HUES64 (cell line): ENCODE measurements around the gene CACNG8.

Experiments used
- H3K27ac ChIP-seq: 2 replicates; pipeline ENCODE4 v1.7.0; 2013; ENCODE audit warnings: low read depth, low read length, inconsistent platforms
- H3K27me3 ChIP-seq: 2 replicates; pipeline ENCODE4 v1.6.1; 2013; ENCODE audit warnings: mild to moderate bottlenecking, low read length; ENCODE audit not compliant: insufficient read depth
- H3K36me3 ChIP-seq: 2 replicates; pipeline ENCODE4 v1.6.1; 2013; ENCODE audit warnings: mild to moderate bottlenecking, low read length; ENCODE audit not compliant: insufficient read depth
- H3K4me1 ChIP-seq: 2 replicates; pipeline ENCODE4 v1.6.1; 2013; ENCODE audit warnings: mild to moderate bottlenecking, low read length, moderate library complexity; ENCODE audit not compliant: insufficient read depth
- H3K4me3 ChIP-seq: 2 replicates; pipeline ENCODE4 v1.5.1; 2013; ENCODE audit warnings: mild to moderate bottlenecking, low read length, moderate library complexity
- H3K9ac ChIP-seq: 2 replicates; pipeline ENCODE4 v1.6.1; 2013; ENCODE audit warnings: mild to moderate bottlenecking, low read depth, low read length
- H3K9me3 ChIP-seq: 2 replicates; pipeline ENCODE4 v1.6.1; 2013; ENCODE audit warnings: low read depth, low read length; ENCODE audit not compliant: insufficient read depth
- WGBS: fragments of 150-250, 120-280 bp; methylation state at CpG from one replicate; pipeline ENCODE4 v1.1.7; 2013; ENCODE audit warnings: missing lambda C conversion rate; 5-methylcytosine and 5-hydroxymethylcytosine counted together

Gene CACNG8

DNA sequence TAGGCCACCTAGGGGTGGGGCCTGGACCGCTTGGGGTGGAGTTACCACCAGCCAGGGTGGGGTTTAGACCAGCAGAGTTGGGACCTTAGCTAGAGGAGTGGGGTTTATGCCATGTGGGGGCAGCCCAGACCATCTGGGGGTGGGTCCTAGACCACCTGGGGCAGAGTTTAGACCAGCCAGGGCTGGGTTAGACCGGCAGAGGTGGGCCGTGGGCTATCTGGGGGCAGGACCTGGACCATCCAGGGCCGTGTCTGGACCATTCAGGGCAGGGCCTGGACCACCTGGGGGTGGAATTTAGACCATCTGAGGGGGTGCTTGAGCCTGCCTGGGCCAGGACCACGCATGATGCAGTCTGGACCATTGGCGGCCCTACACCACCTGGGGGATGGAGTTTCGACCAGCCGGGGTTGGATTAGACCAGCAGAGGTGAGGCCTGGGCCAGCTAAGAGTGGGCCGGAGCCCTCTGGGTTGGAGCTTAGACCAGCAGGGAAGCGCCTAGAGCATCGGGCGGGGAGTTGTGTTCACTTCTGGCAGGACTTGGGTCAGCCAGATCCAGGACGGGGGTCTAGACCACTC lies 18.7 kb downstream of the CACNG8 start:
- Histone ChIP-seq H3K4me1 (peaks cover 4% of the 10 kb centered on the region; the same call in 1 of the 2 replicates), H3K36me3 (no peaks in the 10 kb centered on the region), H3K9ac (no peak overlapping the region; the same call in 1 of the 2 replicates), H3K27ac (no peak overlapping the region; the same call in 1 of the 2 replicates), H3K4me3 (peak overlapping the region; percentile 82), H3K9me3 (no peaks in the 10 kb centered on the region), H3K27me3 (peaks cover 21% of the 10 kb centered on the region)
- WGBS, result 52% methylated on average over 13 of the region's 13 CpGs

- H3K27me3 ChIP-seq, result peaks cover 21% of the 10 kb centered on the region
- H3K36me3 ChIP-seq, result no peaks in the 10 kb centered on the region
- H3K4me3 ChIP-seq, result peak overlapping the region; percentile 82
- no peak overlapping the region; the same call in 1 of the 2 replicates for H3K27ac ChIP-seq
- 2% methylated on average over 62 of the region's 62 CpGs for WGBS
- H3K9ac ChIP-seq, result peak overlapping the region; percentile 11; the same call in 1 of the 2 replicates
- H3K4me1 ChIP-seq, result peaks cover 4% of the 10 kb centered on the region; the same call in 1 of the 2 replicates
- H3K9me3 ChIP-seq, result no peaks in the 10 kb centered on the region
These were observed 19.3 kb downstream of the CACNG8 start for GRCh38 chr19:53982001-53982451.

DNA sequence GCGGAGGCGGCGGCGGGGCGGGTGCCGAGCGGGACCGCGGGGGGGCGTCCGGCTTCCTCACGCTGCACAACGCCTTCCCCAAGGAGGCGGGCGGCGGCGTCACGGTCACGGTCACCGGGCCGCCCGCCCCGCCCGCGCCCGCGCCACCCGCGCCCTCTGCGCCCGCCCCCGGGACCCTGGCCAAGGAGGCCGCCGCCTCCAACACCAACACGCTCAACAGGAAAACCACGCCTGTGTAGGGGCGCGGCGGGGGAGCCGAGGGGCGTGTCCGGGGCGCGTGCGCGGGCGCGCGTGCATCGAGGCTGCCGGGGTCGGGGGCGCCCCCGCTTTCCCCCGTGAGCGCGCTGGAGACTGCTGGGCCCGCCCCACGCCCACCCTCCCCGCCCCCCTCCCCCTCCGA lies 19.9 kb downstream of the CACNG8 start:
- under 1% methylated on average over 54 of the region's 61 CpGs for WGBS
- H3K27me3 ChIP-seq, result peaks cover 21% of the 10 kb centered on the region
- H3K27ac ChIP-seq, result no peak overlapping the region
- peaks cover 4% of the 10 kb centered on the region; the same call in 1 of the 2 replicates for H3K4me1 ChIP-seq
- H3K4me3 ChIP-seq, result no peak overlapping the region
- H3K36me3 ChIP-seq, result no peaks in the 10 kb centered on the region
- no peak overlapping the region for H3K9ac ChIP-seq
- no peaks in the 10 kb centered on the region for H3K9me3 ChIP-seq

DNA sequence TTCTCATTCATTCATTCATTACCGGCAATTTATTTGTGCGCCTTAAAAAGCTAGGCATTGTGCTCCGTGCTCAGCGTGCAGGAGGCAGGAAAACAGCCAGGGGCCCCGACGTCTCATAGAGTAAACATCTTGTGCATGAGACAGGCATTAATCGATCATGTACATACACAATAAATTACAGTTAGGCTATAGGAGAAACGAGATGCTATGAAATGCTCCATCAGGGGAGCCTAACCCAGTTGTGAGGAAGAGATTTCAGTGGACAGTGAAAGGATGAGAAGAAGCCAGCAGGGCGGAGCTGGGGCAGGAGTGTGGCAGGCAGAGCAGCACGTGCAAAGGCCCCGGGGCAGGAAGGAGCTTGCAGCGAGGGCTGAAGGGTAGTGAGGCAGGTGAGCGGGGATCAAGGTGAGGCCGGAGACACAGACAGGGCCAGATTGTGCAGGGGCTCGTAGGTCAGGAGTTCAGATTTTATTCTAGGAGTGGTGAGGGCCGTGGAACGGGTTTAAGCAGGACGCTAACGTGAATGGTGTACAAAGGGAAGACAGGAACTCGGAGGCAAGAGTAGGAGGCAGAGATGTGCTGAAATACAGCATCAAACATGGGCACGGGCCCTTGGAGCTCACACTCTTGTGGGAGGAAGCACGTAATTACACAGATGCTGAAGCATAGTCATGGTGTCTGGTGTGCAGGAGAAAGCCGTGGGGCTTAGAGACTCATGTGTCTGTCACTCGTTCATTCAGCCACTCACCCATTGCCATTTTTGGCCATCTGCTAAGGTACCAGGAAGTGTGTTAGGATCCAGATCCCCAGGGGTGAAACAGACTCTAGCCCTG lies 20.9 kb downstream of the CACNG8 start:
- H3K36me3 ChIP-seq, result no peaks in the 10 kb centered on the region
- H3K27ac ChIP-seq, result no peak overlapping the region
- H3K9ac ChIP-seq, result no peak overlapping the region
- peaks cover 4% of the 10 kb centered on the region; the same call in 1 of the 2 replicates for H3K4me1 ChIP-seq
- H3K27me3 ChIP-seq, result peaks cover 21% of the 10 kb centered on the region
- WGBS, result 91% methylated on average over 23 of the region's 24 CpGs
- no peaks in the 10 kb centered on the region for H3K9me3 ChIP-seq
- H3K4me3 ChIP-seq, result peak overlapping the region; percentile 1; the same call in 1 of the 2 replicates

DNA sequence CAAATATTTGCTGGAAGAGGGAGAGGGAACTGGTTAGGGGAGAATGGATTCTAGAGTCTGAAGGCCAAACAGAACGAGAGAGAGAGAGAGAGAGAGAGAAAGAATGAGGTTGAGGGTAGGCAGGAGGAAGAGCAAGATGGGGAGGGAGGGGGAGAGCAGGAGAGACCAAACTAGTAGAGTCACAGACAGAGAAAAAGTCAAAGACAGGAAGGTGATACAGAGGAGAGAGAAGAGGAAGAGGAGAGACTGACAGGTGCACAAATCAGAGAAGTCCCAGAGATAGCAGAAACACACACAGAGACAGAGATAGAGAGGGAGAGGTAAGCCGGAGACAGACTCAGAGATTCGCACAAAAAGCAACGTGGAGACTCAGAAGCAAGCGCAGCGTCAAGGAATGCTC lies 23.1 kb downstream of the CACNG8 start:
- no peak overlapping the region for H3K9ac ChIP-seq
- 86% methylated on average over 6 of the region's 6 CpGs for WGBS
- H3K4me1 ChIP-seq, result peaks cover 4% of the 10 kb centered on the region; the same call in 1 of the 2 replicates
- H3K27ac ChIP-seq, result no peak overlapping the region
- no peaks in the 10 kb centered on the region for H3K9me3 ChIP-seq
- H3K36me3 ChIP-seq, result no peaks in the 10 kb centered on the region
- no peak overlapping the region for H3K4me3 ChIP-seq
- H3K27me3 ChIP-seq, result peaks cover 17% of the 10 kb centered on the region

DNA sequence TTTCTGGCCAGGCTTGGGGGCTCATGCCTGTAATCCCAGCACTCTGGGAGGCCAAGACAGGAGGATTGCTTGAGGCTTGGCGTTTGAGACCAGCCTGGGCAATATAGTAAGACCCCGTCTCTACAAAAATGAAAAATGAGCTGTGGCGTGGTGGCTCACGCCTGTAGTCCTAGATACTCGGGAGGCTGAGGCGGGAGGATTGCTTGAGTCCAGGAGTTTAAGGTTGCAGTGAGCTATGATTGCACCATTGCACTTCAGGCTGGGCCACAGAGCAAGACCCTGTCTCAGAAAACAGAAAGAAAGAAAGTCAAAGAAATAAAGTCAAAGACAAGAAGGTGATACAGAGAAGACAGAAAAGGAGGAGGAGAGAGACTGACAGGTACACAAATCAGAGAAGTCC lies 26.2 kb downstream of the CACNG8 start:
- no peaks in the 10 kb centered on the region for H3K9me3 ChIP-seq
- no peaks in the 10 kb centered on the region for H3K4me1 ChIP-seq
- H3K36me3 ChIP-seq, result no peaks in the 10 kb centered on the region
- peaks cover 29% of the 10 kb centered on the region for H3K27me3 ChIP-seq
- no peak overlapping the region for H3K9ac ChIP-seq
- H3K27ac ChIP-seq, result no peak overlapping the region
- WGBS, result 90% methylated on average over 6 of the region's 6 CpGs
- no peak overlapping the region for H3K4me3 ChIP-seq

DNA sequence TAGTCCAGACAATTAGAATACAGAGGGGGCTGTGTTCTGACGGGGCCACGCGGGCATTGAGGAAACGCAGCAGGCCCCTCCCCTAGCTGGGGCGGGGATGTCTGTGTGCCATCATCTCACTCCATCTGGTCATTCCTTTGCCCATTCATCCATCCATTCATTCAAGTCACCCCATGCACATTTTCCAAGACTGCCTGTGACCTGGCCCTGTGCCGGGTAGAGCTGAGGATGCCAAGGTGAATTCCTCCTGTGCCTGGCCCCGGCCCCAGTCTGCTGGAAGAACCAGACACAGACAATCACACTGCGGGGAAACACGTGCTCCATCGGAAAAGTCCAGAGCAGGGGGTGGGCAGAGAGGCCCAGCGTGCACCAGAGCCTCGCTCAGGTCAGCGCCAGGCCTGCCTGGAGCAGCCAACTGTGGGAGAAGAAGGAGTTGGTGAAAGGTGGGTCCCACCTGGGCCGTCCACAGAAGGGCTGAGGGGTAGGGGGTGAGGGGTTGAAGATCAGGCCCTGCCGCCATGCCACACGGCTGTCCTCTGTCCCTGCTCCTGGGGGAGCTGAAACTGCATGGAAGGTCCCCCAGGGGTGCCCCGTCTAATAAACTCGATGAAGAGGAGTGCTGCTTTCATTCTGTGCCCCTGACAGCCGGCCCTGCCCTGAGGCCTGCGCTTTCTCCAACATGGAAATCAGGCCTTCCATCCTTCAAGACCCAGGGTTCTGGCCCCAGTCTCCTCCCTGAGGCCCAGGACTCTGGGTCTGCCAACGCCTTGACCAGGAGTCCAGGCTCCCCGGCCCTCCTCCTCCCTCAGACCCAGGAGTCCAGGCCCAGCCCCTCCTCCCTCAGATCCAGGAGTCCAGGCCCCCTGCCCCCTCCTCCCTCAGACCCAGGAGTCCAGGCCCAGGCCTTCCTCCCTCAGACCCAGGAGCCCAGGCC lies 27.1 kb downstream of the CACNG8 start:
- H3K4me3 ChIP-seq, result no peak overlapping the region
- H3K9me3 ChIP-seq, result no peaks in the 10 kb centered on the region
- 80% methylated on average over 22 of the region's 22 CpGs for WGBS
- H3K4me1 ChIP-seq, result no peaks in the 10 kb centered on the region
- H3K36me3 ChIP-seq, result no peaks in the 10 kb centered on the region
- H3K27me3 ChIP-seq, result peaks cover 36% of the 10 kb centered on the region
- no peak overlapping the region for H3K9ac ChIP-seq
- H3K27ac ChIP-seq, result no peak overlapping the region

DNA sequence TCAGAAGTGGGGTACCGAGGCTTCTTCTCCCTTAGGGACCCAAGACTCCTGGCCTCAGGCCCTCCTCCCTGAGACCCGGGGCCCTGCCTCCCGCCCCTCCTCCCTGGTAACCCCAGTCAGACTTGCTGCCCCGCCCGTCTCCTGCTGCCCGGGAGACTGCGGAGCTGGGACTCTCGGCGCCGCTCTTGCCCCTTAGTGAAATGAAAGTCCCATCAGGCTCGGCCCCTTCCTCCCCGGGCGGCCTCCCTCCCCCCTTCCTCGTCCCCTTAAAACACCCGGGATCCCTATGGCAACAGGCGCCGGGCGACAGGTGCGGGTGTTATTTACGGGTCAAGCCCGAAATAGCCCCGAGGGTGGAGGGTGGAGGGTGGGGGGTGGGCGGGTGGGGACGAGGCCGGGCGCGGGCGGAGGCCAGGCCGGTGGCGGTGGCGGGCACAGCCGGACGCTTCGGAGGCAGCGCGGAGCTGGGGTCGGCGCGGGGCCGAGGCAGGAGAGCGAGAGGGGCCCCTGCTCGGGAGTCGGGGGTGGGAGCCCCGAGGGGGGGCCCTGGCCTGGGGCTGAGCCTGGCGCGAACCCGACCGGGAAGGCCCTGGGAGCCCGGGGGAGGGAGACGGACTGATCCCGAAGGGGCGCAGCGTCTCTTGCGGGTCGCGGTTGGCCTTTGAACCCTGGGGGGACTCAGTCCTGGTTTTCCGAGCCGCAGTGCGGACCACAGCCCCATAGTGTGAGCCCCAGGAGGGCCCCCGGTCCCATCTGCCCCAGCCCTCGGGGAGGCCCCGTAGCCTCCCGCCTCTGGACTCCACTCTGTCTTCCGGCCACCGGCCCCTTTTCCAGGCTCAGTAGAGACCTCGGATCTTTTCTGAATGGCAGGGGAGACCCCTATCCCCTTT lies 28.7 kb downstream of the CACNG8 start, which contains the start of gene CACNG6:
TSS of gene CACNG6 (plus strand) at position 414 of the 890 bp plus-strand sequence. CDS start 1,241 bp downstream, outside the sequence.
- Histone ChIP-seq H3K27ac (no peak within 1 kb of the TSS), H3K36me3 (no peaks in the 10 kb centered on the region), H3K4me1 (no peaks in the 10 kb centered on the region), H3K27me3 (peaks cover 47% of the 10 kb centered on the region), H3K4me3 (peak within 1 kb of the TSS; percentile 56), H3K9me3 (no peaks in the 10 kb centered on the region), H3K9ac (peak within 1 kb of the TSS; percentile 64; the same call in 1 of the 2 replicates)
- WGBS, result 8% methylated on average over 66 of the region's 66 CpGs

DNA sequence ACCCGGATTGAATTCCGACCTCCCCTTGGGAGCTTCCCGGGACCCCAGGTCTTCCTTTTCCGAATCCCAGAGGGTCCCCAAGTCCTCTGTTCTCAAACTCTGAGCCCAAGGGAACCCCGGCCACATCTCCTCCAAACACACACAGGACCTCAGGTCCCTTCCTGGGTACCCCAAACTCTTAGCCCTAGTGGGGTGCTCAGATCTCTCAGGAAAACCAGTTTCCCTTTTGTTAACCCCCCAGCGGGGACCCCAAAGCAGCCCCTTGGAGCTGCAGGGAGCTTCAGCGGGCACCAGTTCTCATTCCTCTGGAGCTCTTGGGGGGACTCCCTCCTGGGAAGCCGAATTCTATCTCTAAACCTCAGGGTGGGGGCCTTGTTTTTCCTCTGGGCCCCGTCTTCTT lies 29.5 kb downstream of the CACNG8 start:
- Histone ChIP-seq H3K4me3 (peak overlapping the region; percentile 56), H3K4me1 (no peaks in the 10 kb centered on the region), H3K9me3 (no peaks in the 10 kb centered on the region), H3K27me3 (peaks cover 50% of the 10 kb centered on the region), H3K9ac (0 out of 2 replicates have a peak overlapping the region, but pooled peaks have one; percentile 64), H3K36me3 (no peaks in the 10 kb centered on the region), H3K27ac (no peak overlapping the region)
- WGBS, result 87% methylated on average over 9 of the region's 9 CpGs

- H3K4me3 ChIP-seq, result no peak overlapping the region
- peaks cover 2% of the 10 kb centered on the region; the same call in 1 of the 2 replicates for H3K4me1 ChIP-seq
- peaks cover 54% of the 10 kb centered on the region for H3K27me3 ChIP-seq
- H3K27ac ChIP-seq, result no peak overlapping the region
- no peaks in the 10 kb centered on the region for H3K9me3 ChIP-seq
- no peak overlapping the region for H3K9ac ChIP-seq
- no peaks in the 10 kb centered on the region for H3K36me3 ChIP-seq
- 91% methylated on average over 43 of the region's 43 CpGs for WGBS
These were observed 30.1 kb downstream of the CACNG8 start for GRCh38 chr19:53992815-53993214.
